ENCODE results near the gene MEX3C. TPM values are rescaled to one million over a fixed set of nuclear protein-coding genes. Genes with fewer than 3 reads are reported as not detected.

MEX3C gene
- total RNA-seq, 1 donor: 107 TPM

DNA sequence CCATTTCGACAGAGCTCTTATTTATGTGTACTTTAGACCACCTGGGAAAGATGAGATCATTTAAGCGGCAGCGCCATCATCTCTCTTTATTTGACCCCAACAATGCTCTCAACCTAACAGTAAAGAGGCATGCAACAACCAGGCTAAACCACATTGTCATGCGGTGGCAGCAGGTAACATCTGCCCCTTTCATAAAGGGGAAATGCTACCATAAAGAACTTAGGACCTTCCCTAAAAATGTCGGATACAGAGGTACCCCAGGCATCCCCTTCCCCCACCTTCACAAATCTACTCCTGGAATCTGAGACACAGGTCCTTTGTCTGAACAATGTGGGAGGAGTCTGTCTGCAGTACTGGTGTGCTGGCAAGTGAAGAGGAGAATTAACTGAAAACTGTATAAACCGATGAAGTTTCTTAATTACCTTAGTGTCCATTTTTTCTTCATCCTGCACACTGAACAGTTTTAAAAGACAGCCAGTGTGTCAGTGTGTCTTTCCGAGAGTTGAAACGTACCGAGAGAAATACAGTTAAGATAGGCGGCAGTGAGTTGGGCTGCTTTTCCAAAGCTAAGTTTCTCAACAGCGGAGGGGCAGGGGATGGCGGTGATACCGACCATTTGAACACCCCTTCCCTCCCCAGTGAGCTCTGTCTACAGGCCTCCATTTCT lies 1.9 kb downstream of the MEX3C start:
- Histone ChIP-seq H3K4me3 (ENCODE audit: low read length) (peak overlapping the region; percentile 73), H3K4me1 (ENCODE audit: insufficient read depth, low read length) (peaks cover 39% of the 10 kb centered on the region), H3K9me3 (ENCODE audit: low read depth, low read length) (no peaks in the 10 kb centered on the region), H3K27me3 (ENCODE audit: insufficient read depth, low read length) (no peaks in the 10 kb centered on the region)

DNA sequence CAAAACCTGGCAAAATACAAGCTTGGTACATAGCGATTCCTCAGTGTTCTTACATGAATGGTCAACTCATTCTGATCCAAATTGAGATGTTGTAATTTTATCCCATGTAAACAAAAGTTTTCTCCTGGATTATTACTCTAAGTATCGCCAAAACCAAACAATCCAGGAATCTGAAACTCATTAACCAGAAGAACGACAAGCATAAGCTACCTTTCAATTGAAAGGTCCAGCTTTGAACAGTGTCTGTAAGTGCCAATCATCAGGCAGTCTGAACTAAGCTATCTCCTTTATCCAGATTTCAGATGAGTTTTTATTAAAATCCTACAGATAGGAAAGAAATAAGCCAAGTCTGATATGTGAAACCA lies 2.4 kb downstream of the MEX3C start:
- peaks cover 40% of the 10 kb centered on the region for H3K4me1 ChIP-seq (ENCODE audit: insufficient read depth, low read length)
- no peaks in the 10 kb centered on the region for H3K9me3 ChIP-seq (ENCODE audit: low read depth, low read length)
- H3K4me3 ChIP-seq (ENCODE audit: low read length): peak overlapping the region; percentile 73
- H3K27me3 ChIP-seq (ENCODE audit: insufficient read depth, low read length): no peaks in the 10 kb centered on the region

DNA sequence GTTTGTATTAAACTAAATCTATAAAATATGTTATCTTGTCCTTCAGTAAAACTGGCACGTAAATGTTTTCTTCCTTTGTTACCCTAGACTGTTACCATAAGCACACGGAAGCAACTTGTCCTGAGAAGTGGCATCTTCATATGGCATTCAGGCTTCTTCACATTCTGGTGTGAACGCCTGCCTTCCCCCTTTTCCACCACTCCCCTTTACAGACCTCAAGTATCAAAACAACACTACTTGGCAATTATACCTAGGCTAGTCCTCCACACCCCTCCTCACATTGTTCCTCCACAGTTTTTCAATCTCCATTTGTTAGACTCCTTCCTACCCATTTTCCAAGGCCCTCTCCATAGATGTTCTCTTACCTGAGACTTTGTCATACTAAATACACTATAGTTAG lies 2.9 kb downstream of the MEX3C start:
- Histone ChIP-seq H3K27me3 (ENCODE audit: insufficient read depth, low read length) (no peaks in the 10 kb centered on the region), H3K4me1 (ENCODE audit: insufficient read depth, low read length) (peaks cover 42% of the 10 kb centered on the region), H3K9me3 (ENCODE audit: low read depth, low read length) (no peaks in the 10 kb centered on the region), H3K4me3 (ENCODE audit: low read length) (peak overlapping the region; percentile 73)

DNA sequence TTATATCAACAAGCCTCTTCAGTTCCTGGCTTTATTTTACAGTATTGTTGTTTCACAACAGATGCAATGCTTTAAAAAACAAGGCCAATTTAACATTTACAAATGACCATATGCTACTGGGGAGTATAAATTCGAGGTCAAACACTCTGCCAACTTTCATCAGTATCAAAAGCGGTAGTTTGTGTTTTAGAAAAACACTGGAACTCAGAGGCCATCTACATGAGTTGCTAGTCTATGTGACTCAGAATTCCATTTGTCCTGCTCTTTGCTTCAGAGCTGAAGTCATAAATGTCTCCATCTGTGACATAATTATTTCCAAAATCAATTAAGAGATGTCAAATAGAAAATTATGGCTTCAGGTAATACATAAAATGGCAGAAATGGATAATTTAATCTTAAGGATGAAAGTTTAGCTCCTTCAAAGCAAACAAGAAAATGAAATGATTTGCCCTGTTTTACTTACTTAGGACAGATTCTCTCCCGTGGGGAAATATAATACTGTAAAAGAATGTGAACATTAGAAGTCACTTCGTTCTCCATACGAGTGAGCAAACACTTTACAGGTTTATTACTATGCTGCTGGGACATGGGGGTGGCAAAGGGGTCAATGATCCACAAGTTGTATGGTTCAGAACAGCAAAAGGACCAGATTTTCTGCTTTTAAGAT lies 3.7 kb downstream of the MEX3C start:
- no peaks in the 10 kb centered on the region for H3K9me3 ChIP-seq (ENCODE audit: low read depth, low read length)
- peaks cover 42% of the 10 kb centered on the region for H3K4me1 ChIP-seq (ENCODE audit: insufficient read depth, low read length)
- no peaks in the 10 kb centered on the region for H3K27me3 ChIP-seq (ENCODE audit: insufficient read depth, low read length)
- no peak overlapping the region for H3K4me3 ChIP-seq (ENCODE audit: low read length)

DNA sequence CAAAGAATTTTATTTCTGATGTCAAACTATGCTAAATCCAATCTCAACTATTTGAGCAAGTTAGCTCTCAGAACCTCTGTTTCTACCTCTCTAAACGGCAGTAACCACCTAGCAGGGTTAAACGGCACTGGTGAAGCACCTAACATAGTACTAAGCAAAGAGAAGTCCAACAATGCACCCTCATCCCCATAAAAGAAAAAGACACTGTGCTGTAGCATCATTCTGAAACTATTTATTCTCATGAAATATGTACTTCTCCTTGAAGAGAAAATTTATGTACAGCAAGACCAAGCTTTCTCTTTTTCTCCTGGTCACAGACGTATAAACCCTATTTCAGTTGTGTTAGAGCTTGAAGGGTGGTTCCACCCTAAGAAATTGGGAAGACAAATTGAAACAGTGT lies 4.8 kb downstream of the MEX3C start:
- Histone ChIP-seq H3K4me1 (ENCODE audit: insufficient read depth, low read length) (peaks cover 42% of the 10 kb centered on the region), H3K4me3 (ENCODE audit: low read length) (no peak overlapping the region), H3K27me3 (ENCODE audit: insufficient read depth, low read length) (no peaks in the 10 kb centered on the region), H3K9me3 (ENCODE audit: low read depth, low read length) (no peaks in the 10 kb centered on the region)

DNA sequence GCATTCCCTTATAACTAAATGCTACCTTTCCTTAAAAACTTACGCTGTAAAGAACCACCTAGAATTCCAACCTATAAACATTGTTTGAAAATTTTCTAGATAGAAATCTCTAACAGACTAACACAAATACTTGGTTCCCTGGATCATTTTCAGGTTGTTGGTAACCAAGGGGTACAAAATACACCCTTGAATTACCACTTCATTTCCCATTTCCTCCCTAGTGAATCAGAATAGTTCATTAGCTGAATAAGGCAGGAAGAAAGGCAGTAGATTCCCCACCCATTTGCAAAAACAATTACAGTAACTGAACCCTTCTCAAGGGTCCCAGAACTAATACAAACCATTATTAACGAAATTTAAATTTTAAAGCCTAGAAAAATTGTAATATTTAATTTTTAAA lies 5.5 kb downstream of the MEX3C start:
- no peak overlapping the region for H3K4me3 ChIP-seq (ENCODE audit: low read length)
- no peaks in the 10 kb centered on the region for H3K9me3 ChIP-seq (ENCODE audit: low read depth, low read length)
- peaks cover 47% of the 10 kb centered on the region for H3K4me1 ChIP-seq (ENCODE audit: insufficient read depth, low read length)
- no peaks in the 10 kb centered on the region for H3K27me3 ChIP-seq (ENCODE audit: insufficient read depth, low read length)

DNA sequence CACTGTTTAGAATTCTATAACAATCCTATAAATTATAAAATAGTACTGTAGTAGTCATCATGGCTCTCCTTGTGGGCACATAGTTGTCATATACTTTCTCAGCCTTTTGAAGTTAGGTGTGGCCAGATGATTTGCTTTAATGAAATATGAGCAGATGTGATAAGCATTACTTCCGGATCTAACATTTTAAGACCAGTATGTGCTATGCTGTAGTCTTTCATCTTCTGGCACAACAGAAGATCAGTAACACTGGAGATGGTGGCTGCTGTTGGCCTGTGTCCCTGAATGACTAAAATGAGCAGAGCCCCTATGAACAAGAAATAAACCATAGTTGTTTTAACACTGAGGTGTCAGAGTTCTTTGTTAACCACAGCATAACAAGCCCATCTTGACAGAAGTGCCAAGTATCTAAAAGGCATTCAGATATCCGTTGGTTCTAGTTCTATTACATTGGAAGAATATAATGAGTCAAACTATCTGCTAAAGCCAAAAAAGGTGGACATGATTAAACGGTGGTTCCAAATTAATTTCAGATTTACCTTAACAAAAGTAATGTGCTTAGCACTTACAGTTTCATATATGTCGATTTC lies 6.3 kb downstream of the MEX3C start:
- Histone ChIP-seq H3K27me3 (ENCODE audit: insufficient read depth, low read length) (no peaks in the 10 kb centered on the region), H3K4me3 (ENCODE audit: low read length) (no peak overlapping the region), H3K9me3 (ENCODE audit: low read depth, low read length) (no peaks in the 10 kb centered on the region), H3K4me1 (ENCODE audit: insufficient read depth, low read length) (peaks cover 53% of the 10 kb centered on the region)

DNA sequence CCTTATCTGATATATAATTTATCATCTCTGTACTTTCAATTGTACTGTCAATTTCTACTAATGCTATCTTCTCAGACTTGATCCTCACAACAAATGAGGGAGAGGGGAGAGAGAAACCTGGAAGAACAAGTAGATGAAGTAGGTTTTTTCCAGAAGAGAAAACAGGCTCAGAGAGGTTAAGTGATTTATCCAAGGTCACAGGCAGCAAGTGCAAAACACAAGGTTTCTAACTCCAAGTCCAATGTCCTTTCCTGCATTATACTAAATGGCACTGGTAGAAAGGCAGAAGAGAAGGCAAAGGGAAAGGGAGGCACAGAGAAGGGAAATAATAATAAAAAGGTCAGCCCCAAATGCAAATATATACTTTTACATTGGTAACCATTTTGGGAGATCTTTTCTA lies 7.5 kb downstream of the MEX3C start:
- Histone ChIP-seq H3K4me1 (ENCODE audit: insufficient read depth, low read length) (peaks cover 43% of the 10 kb centered on the region), H3K27me3 (ENCODE audit: insufficient read depth, low read length) (no peaks in the 10 kb centered on the region), H3K4me3 (ENCODE audit: low read length) (no peak overlapping the region), H3K9me3 (ENCODE audit: low read depth, low read length) (no peaks in the 10 kb centered on the region)

DNA sequence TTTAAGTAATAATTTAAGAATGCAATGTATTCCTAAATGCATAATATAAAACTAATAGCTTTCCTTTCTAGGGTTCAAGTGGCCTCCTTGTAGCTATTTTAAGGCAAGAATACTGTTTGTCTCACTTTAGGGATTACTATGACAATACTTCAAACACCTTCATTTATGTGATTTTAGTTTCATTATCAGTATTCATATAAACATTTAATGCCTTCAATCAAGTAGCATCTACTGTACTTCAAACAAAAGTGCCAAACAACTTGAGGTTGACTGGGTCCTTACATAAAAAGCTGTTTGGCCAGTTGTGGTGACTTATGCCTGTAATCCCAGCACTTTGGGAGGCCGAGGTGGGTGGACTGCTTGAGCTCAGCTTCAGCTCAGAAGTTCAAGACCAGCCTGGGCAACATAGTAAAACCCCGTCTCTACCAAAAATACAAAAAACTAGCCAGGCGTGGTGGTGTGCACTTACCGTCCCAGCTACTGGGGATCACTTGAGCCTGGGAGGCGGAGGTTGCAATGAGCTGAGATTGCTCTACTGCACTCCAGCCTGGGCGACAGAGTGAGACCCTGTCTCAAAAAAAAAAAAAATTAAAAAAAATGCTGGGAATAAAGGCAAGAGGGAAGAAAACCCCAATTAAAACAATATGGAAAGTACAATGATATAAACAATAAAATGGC lies 9.3 kb downstream of the MEX3C start:
- Histone ChIP-seq H3K9me3 (ENCODE audit: low read depth, low read length) (no peaks in the 10 kb centered on the region), H3K27me3 (ENCODE audit: insufficient read depth, low read length) (no peaks in the 10 kb centered on the region), H3K4me3 (ENCODE audit: low read length) (no peak overlapping the region), H3K4me1 (ENCODE audit: insufficient read depth, low read length) (peaks cover 41% of the 10 kb centered on the region)

DNA sequence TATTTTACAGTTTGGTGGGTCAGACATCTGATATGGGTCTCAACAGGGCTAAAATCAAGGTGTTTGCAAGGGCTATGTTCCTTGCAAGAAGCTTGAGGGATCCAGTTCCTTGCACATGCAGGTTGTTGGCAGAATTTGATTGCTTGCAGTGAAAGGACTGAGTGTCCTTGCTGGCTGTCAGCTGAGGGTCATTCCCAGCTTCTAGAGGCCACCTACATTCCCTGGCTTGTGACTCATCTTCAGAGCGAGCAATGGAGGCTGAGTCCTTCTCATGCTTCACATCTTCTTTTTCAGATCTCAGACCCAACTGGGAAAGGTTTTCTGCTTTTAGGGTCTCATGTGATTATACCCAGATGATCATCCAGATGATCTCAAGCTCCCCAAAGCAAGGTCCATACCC lies 12.4 kb downstream of the MEX3C start:
- H3K9me3 ChIP-seq (ENCODE audit: low read depth, low read length): no peaks in the 10 kb centered on the region
- no peaks in the 10 kb centered on the region for H3K27me3 ChIP-seq (ENCODE audit: insufficient read depth, low read length)
- no peak overlapping the region for H3K4me3 ChIP-seq (ENCODE audit: low read length)
- peaks cover 40% of the 10 kb centered on the region for H3K4me1 ChIP-seq (ENCODE audit: insufficient read depth, low read length)

DNA sequence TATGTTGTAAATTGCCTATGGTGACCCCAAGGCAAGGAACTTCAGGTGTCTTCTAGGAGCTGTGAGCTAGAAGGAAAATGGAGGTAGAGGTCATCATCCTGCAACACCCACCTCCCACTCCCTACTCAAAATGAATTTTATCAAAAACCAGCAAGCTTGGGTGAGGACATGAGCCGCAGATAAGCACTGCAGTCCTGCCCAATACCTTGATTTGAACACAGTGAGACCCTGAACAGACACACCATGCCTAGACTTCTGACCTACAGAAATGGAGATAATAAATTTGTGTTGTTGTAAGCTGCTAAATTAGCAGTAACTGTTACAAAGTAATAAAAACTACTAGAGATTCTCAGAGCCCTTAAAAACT lies 13.4 kb downstream of the MEX3C start:
- Histone ChIP-seq H3K9me3 (ENCODE audit: low read depth, low read length) (no peaks in the 10 kb centered on the region), H3K27me3 (ENCODE audit: insufficient read depth, low read length) (no peaks in the 10 kb centered on the region), H3K4me1 (ENCODE audit: insufficient read depth, low read length) (peaks cover 37% of the 10 kb centered on the region), H3K4me3 (ENCODE audit: low read length) (no peak overlapping the region)

DNA sequence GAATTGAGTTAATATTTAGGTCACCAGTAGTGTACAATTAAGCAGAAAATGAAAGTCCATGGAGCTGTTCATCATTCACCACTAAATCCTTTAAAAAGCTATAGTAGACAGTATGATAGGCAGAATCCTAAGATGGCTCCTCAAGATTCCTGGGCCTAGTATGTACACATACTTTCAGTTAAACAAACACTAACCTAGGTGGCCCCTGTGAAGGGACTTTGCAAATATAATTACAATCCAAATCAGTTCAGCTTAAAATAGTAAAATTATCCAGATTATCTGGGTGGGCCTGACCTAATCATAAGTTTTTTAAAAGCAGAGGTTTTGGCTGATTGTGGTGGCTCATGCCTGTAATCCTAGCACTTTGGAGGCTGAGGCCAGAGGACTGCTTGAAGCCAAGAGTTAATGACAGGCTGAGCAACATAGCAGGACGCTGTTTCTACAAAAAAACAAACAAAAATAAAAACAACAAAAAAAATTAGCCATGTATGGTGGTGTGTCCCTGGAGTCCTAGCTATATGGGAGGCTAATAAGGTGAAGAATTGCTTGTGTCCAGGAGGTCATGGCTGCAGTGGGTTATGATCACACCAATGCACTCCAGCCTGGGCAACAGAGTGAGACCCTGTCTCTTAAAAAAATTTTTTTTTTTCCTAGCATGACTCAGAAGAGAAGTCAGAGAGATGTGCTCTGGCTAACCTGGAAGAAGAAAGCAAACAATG lies 13.9 kb downstream of the MEX3C start:
- Histone ChIP-seq H3K4me1 (ENCODE audit: insufficient read depth, low read length) (peaks cover 37% of the 10 kb centered on the region), H3K4me3 (ENCODE audit: low read length) (no peak overlapping the region), H3K9me3 (ENCODE audit: low read depth, low read length) (no peaks in the 10 kb centered on the region), H3K27me3 (ENCODE audit: insufficient read depth, low read length) (no peaks in the 10 kb centered on the region)

DNA sequence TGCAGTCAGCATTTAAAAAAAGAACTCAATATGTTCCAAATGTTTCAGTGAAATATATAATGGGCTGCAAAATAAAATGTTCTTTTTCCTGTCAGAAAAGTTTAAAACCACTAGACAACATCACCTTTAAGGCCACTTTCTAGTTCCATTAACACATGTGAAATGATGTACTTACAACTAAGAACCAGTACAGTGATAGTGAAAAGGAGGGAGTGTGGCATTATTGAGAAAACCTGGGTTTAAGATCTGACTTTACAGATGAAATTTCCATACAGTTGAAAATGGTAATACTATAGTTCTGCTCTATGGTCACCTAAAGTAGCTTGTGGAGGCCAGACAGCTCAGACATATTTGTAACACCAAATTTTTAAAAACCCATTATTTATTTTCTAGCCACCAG lies 14.7 kb downstream of the MEX3C start:
- Histone ChIP-seq H3K4me1 (ENCODE audit: insufficient read depth, low read length) (peaks cover 32% of the 10 kb centered on the region), H3K27me3 (ENCODE audit: insufficient read depth, low read length) (no peaks in the 10 kb centered on the region), H3K9me3 (ENCODE audit: low read depth, low read length) (no peaks in the 10 kb centered on the region), H3K4me3 (ENCODE audit: low read length) (no peak overlapping the region)

DNA sequence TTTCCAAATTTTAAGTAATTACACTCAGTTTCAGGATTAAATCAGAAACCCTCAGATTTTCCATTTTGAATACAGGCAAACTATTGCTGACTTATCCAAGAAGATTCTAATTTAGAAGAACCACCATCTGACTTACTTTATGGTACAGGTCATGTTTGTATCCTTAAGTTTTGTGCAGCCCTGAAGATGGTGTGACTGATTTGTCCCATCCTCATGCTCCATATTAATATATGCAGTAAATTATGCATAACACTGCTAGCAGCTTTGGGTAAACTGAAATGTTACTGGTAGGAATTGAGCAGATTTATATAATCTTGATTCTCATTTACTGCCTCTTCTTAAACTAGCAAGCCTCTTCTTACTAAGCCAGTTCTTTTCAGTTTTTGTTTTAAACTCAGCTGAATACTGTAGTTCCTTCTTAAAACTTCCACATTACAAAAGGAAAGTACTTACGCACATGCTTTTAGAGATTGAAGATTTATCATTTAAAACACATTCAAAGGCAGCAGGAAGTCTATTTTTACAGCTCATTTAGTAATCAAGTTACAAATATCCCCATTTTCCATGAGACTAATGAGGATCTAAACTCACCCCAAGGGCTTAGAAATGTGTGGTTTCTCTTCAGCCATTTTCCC lies 25.7 kb downstream of the MEX3C start:
- Histone ChIP-seq H3K4me1 (ENCODE audit: insufficient read depth, low read length) (peaks cover 3% of the 10 kb centered on the region), H3K4me3 (ENCODE audit: low read length) (no peak overlapping the region), H3K27me3 (ENCODE audit: insufficient read depth, low read length) (no peaks in the 10 kb centered on the region), H3K9me3 (ENCODE audit: low read depth, low read length) (no peaks in the 10 kb centered on the region)

DNA sequence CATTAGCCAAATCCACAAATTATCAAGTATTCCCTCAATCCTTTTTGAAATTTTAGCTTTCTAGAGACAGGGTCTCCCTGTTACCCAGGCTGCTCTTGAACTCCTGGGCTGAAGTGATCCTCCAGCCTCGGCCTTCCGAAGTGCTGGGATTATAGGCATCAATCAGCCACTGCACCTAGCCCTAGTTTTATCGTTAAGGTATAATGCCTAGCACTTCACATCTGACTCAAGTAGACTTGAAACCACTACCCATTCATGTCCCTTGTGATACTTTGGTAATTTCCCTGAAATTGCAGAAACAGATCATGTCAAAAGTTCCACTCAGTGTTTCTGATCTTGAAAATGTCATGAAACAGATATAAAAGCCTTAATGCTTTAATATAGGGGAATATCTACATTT lies 26.3 kb downstream of the MEX3C start:
- H3K4me3 ChIP-seq (ENCODE audit: low read length): no peak overlapping the region
- no peaks in the 10 kb centered on the region for H3K27me3 ChIP-seq (ENCODE audit: insufficient read depth, low read length)
- peaks cover 3% of the 10 kb centered on the region for H3K4me1 ChIP-seq (ENCODE audit: insufficient read depth, low read length)
- H3K9me3 ChIP-seq (ENCODE audit: low read depth, low read length): no peaks in the 10 kb centered on the region

Data from mononuclear cell (primary cell).